Sciatic nerve (tissue), 2 donors: ENCODE data around the gene JARID2. TPM values are rescaled to one million over a fixed set of nuclear protein-coding genes. Genes with fewer than 3 reads are reported as not detected.
A peak's percentile ranks its signal among the peaks of the same experiment; 100 is the strongest.

Experiments
- ATAC-seq: fragments of 200-7000 bp; cut with Tn5 transposase; one replicate; pipeline ENCODE4 v1.9.1; 2020; ENCODE audit warnings: mild to moderate bottlenecking, moderate library complexity
- DNase-seq: peaks from one replicate; pipeline ENCODE4 v3.0.0-alpha.2; 2020; ENCODE audit warnings: low spot score
- intact Hi-C: fragments of 100-400 bp; cut with DNase I; formaldehyde crosslinking; loops from one replicate; pipeline ENCODE4 v1.14.2; 2022
- total RNA-seq: library from RNA; stranded (reverse); fragmentation: NEBNext Ultra II Directional; extraction: Animal tissue kit (Norgen Biotek cat#: 25700); gene quantifications from one replicate; pipeline ENCODE4 v1.2.1, GENCODE V29; 2021
- donor health status: DM: no; HTN: no; CAD: no.
- donor health status: DM: no; HTN: no; CAD: no.

Gene JARID2
- 12.7 TPM for total RNA-seq

- ATAC-seq = peak; percentile 92
- DNase-seq = peak; percentile 99
- intact Hi-C loops = no loop called here
Observed at GRCh38 chr6:15245361-15246216, at the start of gene JARID2. Gene JARID2, plus strand, starts transcription at chr6:15246069. Its CDS starts 471 bp downstream, at chr6:15246540.

- intact Hi-C loops = no loop called here
- no peak for DNase-seq
- ATAC-seq = no peak
Observed at GRCh38 chr6:15200087-15200486, 45.8 kb upstream of the JARID2 start.

- intact Hi-C loops = no loop called here
- no peak for DNase-seq
- ATAC-seq = no peak
Observed at GRCh38 chr6:15205321-15205720, 40.5 kb upstream of the JARID2 start.

- intact Hi-C loops = no loop called here
- DNase-seq (no peak), ATAC-seq (no peak)
Observed at GRCh38 chr6:15206887-15207286, 39.0 kb upstream of the JARID2 start.

GRCh38 chr6:15207923-15208322 lies 37.9 kb upstream of the JARID2 start:
- intact Hi-C loops = no loop called here
- ATAC-seq = no peak
- no peak for DNase-seq

- DNase-seq (no peak), ATAC-seq (no peak)
- intact Hi-C loops = no loop called here
Observed at GRCh38 chr6:15213838-15214400, 31.9 kb upstream of the JARID2 start.

- DNase-seq (no peak), ATAC-seq (no peak)
- intact Hi-C loops = no loop called here
Observed at GRCh38 chr6:15218401-15218800, 27.5 kb upstream of the JARID2 start.

- DNase-seq (no peak), ATAC-seq (no peak)
- intact Hi-C loops = no loop called here
Observed at GRCh38 chr6:15220062-15220461, 25.8 kb upstream of the JARID2 start.

- intact Hi-C loops = no loop called here
- no peak for ATAC-seq
- no peak for DNase-seq
Observed at GRCh38 chr6:15227827-15228318, 18.0 kb upstream of the JARID2 start.

GRCh38 chr6:15230827-15231226 lies 15.0 kb upstream of the JARID2 start:
- no peak for ATAC-seq
- DNase-seq = no peak
- intact Hi-C loops = no loop called here

GRCh38 chr6:15232836-15233510 lies 12.9 kb upstream of the JARID2 start:
- ATAC-seq (no peak), DNase-seq (no peak)
- intact Hi-C loops = no loop called here

GRCh38 chr6:15234068-15234758 lies 11.7 kb upstream of the JARID2 start:
- ATAC-seq (no peak), DNase-seq (no peak)
- intact Hi-C loops = no loop called here

- no peak for ATAC-seq
- DNase-seq = no peak
- intact Hi-C loops = no loop called here
Observed at GRCh38 chr6:15239616-15240364, 6.1 kb upstream of the JARID2 start.

- DNase-seq (no peak), ATAC-seq (no peak)
- intact Hi-C loops = no loop called here
Observed at GRCh38 chr6:15242503-15242902, 3.4 kb upstream of the JARID2 start.

- DNase-seq = no peak
- intact Hi-C loops = no loop called here
- no peak for ATAC-seq
Observed at GRCh38 chr6:15242937-15243614, 2.8 kb upstream of the JARID2 start.

- intact Hi-C loops = no loop called here
- no peak for DNase-seq
Observed at GRCh38 chr6:15243910-15244619, 1.8 kb upstream of the JARID2 start.

GRCh38 chr6:15244620-15245360 lies 1.1 kb upstream of the JARID2 start:
- intact Hi-C loops = no loop called here
- peak; percentile 22 for ATAC-seq
- DNase-seq = peak; percentile 90

More at GRCh38 chr6:15243910-15244619, 1.8 kb upstream of the JARID2 start:
- ATAC-seq = no peak
